Bronchial epithelial cell (primary cell): ENCODE data around the gene UBE2J2. TPM values are rescaled to one million over a fixed set of nuclear protein-coding genes. Genes with fewer than 3 reads are reported as not detected.
A peak's percentile ranks its signal among the peaks of the same experiment; 100 is the strongest.

Source experiments
- DNase-seq: peaks from one replicate; pipeline ENCODE4 v3.0.0-alpha.2; 2010; ENCODE audit warnings: low read depth
- FAIRE-seq: peaks from 2 replicates; lab custom pipeline; 2011; peaks lifted over from hg19 to GRCh38; lab: Jason Lieb, UNC
- H3K27me3 ChIP-seq: 2 replicates; pipeline ENCODE4 v1.5.1; 2011; ENCODE audit warnings: low read length; ENCODE audit not compliant: control insufficient read depth, insufficient read depth
- H3K36me3 ChIP-seq: 2 replicates; pipeline ENCODE4 v1.5.1; 2011; ENCODE audit warnings: low read length; ENCODE audit not compliant: control insufficient read depth, insufficient read depth
- H3K4me3 ChIP-seq: 2 replicates; pipeline ENCODE4 v1.5.1; 2011; ENCODE audit warnings: mild to moderate bottlenecking, low read depth, low read length, control low read depth
- total RNA-seq: library from RNA; depleted of rRNA; stranded (reverse); fragments of >200 nt; gene quantifications from 2 replicates; pipeline ENCODE4 v1.2.1, GENCODE V29; 2014
- TF ChIP-seq, protein P1 (sequence below): IDR thresholded peaks from 2 replicates; pipeline ENCODE4 v1.5.1; 2011; ENCODE audit warnings: mild to moderate bottlenecking, moderate library complexity, low read length, control low read depth, inconsistent platforms; ENCODE audit not compliant: insufficient read depth, severe bottlenecking

Gene UBE2J2
- total RNA-seq, 1 donor from 2014 or later, result 41.3 TPM

GRCh38 chr1:1228187-1228586 lies 45.5 kb downstream of the UBE2J2 start:
- H3K36me3 ChIP-seq, result peaks cover 32% of the 10 kb centered on the region
- TF ChIP-seq, protein P1, sequence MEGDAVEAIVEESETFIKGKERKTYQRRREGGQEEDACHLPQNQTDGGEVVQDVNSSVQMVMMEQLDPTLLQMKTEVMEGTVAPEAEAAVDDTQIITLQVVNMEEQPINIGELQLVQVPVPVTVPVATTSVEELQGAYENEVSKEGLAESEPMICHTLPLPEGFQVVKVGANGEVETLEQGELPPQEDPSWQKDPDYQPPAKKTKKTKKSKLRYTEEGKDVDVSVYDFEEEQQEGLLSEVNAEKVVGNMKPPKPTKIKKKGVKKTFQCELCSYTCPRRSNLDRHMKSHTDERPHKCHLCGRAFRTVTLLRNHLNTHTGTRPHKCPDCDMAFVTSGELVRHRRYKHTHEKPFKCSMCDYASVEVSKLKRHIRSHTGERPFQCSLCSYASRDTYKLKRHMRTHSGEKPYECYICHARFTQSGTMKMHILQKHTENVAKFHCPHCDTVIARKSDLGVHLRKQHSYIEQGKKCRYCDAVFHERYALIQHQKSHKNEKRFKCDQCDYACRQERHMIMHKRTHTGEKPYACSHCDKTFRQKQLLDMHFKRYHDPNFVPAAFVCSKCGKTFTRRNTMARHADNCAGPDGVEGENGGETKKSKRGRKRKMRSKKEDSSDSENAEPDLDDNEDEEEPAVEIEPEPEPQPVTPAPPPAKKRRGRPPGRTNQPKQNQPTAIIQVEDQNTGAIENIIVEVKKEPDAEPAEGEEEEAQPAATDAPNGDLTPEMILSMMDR, result no peak
- no peaks in the 10 kb centered on the region for H3K27me3 ChIP-seq
- H3K4me3 ChIP-seq, result no peak overlapping the region
- DNase-seq (no peak), FAIRE-seq (no peak)

DNA sequence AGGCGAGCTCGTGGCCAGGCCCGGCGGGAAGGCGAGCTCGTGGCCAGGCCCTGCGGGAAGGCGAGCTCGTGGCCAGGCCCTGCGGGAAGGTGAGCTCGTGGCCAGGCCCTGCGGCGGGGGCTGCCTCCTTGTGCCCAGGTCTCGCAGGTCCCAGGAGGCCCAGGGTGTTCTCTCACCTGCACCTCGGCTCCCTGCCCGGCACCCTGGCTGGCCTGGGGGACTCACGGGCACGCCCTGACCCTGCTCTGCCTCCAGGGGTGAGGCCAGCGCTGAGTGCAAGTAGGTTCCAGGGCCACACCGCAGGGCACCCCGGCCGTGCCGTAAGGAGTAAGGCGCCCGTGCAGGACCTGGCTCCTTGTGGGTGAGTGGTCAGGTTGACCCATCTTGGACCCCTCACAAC lies 46.3 kb downstream of the UBE2J2 start:
- TF ChIP-seq, protein P1, result no peak
- H3K27me3 ChIP-seq, result no peaks in the 10 kb centered on the region
- no peak for DNase-seq
- H3K4me3 ChIP-seq, result no peak overlapping the region
- FAIRE-seq, result no peak
- H3K36me3 ChIP-seq, result peaks cover 40% of the 10 kb centered on the region

DNA sequence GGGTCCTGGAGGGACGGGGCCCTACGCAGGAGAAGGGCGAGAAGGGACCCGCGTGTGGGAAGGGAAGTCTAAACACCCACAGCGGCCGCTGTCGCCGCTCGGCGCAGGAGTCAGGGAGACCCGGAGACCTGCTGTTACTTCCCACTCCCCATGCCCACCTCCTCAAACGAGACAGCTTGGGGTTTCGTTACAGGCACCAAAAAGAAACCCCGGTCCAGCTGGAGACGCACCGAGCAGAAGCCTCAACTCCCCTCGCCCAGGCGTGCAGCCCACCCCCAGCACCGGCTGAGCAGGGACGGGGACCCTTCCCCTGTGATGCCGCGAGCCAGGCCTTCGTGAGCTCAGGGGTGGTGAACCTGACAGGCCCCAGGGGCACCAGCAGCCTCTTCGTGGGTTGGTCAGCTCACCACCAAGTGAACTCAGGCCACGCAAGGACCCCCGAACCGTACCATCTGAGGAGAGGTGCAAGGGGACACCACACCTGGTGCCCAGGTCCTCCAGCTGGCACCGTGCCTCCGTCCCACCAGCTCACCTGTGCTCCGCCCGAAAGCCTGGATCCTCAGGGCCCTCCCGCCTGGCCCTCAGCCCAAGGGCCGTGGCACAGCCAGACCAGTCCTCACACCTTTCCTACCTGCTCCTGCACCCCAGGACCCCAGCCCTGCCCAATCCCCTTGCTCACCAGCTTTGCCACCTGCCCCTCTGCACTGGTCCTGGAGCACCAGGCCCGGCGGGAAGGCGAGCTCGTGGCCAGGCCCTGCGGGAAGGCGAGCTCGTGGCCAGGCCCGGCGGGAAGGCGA lies 46.9 kb downstream of the UBE2J2 start:
- no peak for DNase-seq
- no peak overlapping the region for H3K4me3 ChIP-seq
- FAIRE-seq, result no peak
- peaks cover 44% of the 10 kb centered on the region for H3K36me3 ChIP-seq
- TF ChIP-seq, protein P1, result no peak
- no peaks in the 10 kb centered on the region for H3K27me3 ChIP-seq

GRCh38 chr1:1225913-1226312 lies 47.7 kb downstream of the UBE2J2 start:
- peaks cover 47% of the 10 kb centered on the region for H3K36me3 ChIP-seq

DNA sequence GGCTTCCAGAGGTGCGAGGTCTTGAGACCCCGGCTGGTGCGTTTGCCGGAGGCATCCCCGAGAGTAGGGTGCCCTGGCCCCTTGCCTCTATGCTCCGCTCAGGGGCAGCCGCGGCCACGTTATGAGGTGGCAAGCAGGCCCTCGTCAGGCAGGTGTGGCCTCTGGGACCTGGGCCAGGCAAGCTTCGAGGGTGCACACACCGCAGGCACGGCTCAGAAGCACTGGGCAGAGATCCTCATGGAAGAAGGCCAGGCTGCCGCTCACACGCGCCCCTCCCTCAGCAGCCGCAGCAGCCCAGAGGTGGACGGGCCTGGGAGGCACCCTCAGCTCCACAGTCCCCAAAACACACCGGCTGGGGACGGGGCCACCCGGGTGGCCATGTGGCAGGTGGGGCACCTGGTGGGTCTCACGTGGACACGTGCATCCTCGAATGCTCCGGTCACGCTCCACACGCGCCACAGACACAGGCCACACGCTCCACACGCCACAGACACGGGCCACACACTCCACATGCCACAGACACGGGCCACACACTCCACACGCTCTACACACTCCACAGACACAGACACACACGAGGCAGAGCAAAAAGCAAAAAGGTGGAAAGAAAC lies 48.3 kb downstream of the UBE2J2 start:
- FAIRE-seq, result peak; percentile 52
- H3K4me3 ChIP-seq, result no peak overlapping the region
- no peak for DNase-seq
- TF ChIP-seq, protein P1, result no peak
- H3K27me3 ChIP-seq, result no peaks in the 10 kb centered on the region
- H3K36me3 ChIP-seq, result peaks cover 48% of the 10 kb centered on the region

More at GRCh38 chr1:1225913-1226312, 47.7 kb downstream of the UBE2J2 start:
- peak; percentile 64 for FAIRE-seq
- DNase-seq, result no peak
- TF ChIP-seq, protein P1, result no peak
- Histone ChIP-seq H3K4me3 (no peak overlapping the region), H3K27me3 (no peaks in the 10 kb centered on the region)
